AG09309 (cell line): ENCODE results near the gene UCN2.

Experiments
- DNase-seq: peaks from one replicate; pipeline ENCODE4 v3.0.0-alpha.2; 2010; ENCODE audit warnings: low read depth
- H3K4me3 ChIP-seq: 2 replicates; pipeline ENCODE4 v1.5.1; 2011; ENCODE audit warnings: mild to moderate bottlenecking, low read depth, low read length, moderate library complexity; ENCODE audit not compliant: control insufficient read depth
- TF ChIP-seq, protein P1 (sequence below): IDR thresholded peaks from 2 replicates; pipeline ENCODE4 v1.5.1; 2011; ENCODE audit warnings: mild to moderate bottlenecking, low read depth, low read length, inconsistent platforms; ENCODE audit not compliant: insufficient read depth, control insufficient read depth; ENCODE audit errors: missing control alignments

The UCN2 gene, protein sequence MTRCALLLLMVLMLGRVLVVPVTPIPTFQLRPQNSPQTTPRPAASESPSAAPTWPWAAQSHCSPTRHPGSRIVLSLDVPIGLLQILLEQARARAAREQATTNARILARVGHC

DNA sequence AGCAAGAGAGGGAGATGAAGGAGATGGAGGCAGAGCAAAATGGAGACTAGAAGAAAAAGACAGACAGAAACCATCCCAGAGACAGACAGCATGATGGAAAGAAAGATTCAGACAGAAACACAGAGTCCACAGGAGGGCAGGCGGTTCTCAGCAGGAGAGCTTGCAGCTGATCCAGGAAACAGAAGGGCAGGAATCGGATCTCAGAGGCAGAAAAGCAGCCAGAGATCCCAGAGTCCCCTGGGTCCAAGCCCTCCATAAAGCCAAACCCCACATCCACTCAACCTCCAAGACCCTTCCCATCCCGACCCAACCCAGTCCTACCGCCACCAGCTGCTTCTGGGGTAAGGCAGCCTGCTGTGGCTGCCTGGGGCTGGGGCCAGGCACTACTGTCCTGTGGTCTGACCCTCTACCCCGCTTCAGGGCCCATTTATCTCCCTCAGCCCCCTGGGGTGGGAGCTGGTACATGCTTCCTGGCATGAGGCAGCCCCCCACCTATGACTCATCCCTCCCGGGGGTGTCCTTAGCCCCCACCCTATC is at the start of gene UCN2:
UCN2 (minus strand) TSS at position 400 of the 537 bp plus-strand sequence. CDS start 657 bp downstream, outside the sequence.
- DNase-seq: no peak
- H3K4me3 ChIP-seq: no peak within 1 kb of the TSS
- TF ChIP-seq, protein P1, sequence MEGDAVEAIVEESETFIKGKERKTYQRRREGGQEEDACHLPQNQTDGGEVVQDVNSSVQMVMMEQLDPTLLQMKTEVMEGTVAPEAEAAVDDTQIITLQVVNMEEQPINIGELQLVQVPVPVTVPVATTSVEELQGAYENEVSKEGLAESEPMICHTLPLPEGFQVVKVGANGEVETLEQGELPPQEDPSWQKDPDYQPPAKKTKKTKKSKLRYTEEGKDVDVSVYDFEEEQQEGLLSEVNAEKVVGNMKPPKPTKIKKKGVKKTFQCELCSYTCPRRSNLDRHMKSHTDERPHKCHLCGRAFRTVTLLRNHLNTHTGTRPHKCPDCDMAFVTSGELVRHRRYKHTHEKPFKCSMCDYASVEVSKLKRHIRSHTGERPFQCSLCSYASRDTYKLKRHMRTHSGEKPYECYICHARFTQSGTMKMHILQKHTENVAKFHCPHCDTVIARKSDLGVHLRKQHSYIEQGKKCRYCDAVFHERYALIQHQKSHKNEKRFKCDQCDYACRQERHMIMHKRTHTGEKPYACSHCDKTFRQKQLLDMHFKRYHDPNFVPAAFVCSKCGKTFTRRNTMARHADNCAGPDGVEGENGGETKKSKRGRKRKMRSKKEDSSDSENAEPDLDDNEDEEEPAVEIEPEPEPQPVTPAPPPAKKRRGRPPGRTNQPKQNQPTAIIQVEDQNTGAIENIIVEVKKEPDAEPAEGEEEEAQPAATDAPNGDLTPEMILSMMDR: peak; percentile 39

DNA sequence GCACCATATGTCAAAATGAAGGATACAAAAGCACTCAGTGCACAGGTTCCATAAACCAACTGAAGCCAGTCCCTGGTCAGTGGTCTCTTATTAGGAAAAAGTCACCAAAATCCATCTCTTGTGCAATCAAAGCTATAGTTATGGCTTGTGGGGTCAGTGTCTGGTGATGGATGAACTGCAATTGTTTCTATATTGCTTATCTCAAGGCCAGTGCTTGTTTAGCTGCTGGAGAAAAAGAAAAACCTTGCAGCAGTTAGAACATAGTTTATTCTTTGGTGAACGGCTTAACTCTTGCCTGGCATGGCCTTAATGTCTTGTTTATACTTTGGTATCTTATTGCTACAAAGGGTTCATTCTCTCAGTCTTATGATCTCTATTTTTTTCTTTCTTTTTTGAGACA is 48.7 kb upstream of the UCN2 start:
- TF ChIP-seq, protein P1: no peak
- H3K4me3 ChIP-seq: no peak overlapping the region
- no peak for DNase-seq

DNA sequence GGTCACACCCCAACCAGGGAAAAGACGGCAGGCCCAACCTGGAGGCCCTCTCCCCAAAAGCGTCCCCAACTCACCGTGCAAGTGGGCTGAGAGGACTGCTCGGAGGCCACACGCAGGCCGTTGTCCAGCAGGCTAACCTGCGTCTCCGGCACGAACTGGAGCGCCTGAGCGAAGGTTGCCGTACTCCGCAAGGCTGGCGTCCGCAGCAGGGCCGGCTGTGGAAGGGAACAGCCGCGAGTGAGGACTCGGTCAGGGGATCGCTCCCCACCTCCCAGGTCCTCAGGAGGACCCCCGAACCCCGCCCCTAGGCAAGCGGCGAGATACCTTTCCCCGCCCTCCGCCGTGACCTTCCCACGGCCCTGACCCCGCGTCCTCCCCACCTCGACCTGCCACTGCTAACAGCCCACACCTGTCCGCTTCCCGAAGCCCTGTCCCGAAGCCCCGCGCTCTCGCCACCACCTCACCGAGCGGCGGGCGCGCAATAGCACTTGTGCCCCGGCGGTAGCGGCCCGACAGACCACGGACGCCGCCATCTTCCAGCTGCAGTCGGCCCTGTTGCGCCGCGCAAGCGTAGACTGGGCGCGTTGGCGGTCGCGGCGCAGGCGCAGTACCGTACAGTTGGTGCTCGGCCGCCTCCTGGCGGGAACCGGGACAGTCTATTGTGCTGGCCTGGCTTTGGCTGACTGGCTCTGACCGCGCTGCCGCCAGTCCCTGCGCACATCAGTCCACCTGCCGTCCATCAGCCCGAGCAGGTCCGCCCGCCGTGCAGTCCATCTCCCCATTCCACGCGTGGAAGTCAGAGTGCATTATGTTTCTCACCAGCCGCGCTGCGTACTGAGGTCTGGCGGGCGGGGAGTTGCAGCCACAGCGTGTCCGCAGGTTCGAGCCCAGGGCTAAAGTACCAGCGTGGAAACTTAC is 45.8 kb upstream of the UCN2 start, which contains the start of gene UQCRC1:
UQCRC1 (minus strand) TSS at position 559 of the 918 bp plus-strand sequence; CDS start at position 533, 26 bp downstream.
- peak within 1 kb of the TSS; percentile 91 for H3K4me3 ChIP-seq
- TF ChIP-seq, protein P1: peak; percentile 73
- DNase-seq: peak; percentile 61

DNA sequence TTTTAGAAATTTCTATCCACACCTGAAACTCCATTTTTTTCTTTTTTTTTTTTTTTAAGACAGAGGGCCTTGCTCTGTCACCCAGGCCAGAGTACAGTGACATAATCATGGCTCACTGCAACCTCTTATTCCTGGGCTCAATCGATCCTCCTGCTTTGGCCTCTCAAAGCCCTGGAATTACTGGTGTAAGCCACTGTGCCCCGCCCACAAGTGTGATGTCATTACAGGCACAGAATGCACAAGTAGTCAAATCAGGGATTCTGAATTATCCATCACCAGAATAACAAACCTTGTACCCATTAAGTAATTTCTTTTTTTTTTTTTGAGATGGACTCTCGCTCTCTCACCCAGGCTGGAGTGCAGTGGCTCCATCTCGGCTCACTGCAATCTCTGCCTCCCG is 43.9 kb upstream of the UCN2 start:
- no peak for DNase-seq
- no peak overlapping the region for H3K4me3 ChIP-seq
- TF ChIP-seq, protein P1: no peak

DNA sequence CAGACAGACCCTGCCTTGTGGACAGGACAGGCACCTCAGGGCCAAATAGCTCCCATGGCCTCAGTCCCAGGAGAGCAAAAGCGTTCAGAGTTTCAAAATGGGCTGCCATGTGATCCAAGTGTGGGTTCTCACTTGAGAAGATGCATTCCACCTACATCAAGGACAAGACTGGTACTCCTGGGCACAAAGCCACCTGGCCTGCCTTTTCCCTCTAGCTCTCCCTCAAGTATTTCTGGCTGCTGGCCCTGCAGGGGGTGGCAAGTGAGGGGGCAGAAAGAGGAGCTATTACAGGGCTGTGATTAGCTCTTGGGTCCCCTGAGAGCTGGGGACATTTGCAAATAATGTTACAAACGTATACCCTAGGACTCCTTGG is 38.0 kb upstream of the UCN2 start:
- TF ChIP-seq, protein P1: no peak
- DNase-seq: no peak
- no peak overlapping the region for H3K4me3 ChIP-seq

DNA sequence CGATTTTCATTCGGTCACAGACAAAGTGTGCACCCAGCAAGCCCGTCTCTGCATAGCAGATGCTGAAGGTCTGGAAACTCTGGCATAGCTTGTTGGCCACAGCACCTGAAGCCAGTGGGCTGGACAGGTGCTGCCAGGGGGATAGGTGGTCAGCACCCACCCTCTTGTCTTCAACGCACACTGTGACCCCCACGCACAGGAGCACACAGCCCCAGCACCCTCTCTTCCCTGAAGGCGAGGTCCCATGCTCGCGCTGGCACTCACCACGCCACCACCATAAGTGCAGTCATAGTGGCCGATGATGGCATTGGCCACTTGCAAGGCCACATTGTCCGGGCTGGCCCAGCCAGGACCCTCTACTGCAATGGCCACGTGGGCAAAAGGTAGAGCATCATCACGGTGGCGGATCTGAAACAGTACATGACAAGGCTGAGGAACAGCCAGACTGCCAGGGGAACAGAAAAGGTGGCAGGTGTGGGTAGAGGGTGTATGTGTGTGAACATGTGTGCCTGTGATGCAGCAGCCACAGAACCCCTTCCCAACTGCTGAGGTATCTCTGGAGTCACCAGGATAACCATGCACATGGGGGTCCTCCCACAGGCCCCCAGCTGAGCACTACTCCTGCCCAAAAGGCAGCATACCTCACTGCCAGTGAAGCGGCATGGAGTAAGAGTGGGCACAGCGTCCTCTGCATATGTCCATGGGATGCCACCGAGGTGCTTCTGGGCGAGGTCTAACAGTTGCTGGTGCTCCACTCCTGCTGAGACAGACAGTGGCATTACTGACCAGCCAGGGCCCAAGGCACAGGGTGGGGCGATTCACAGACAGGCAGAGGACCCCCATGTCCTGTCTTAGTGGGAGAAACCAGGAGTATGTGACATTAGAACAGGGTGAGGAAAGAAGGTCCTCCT is 37.4 kb upstream of the UCN2 start:
- no peak for DNase-seq
- H3K4me3 ChIP-seq: no peak overlapping the region
- TF ChIP-seq, protein P1: no peak
